Stimulated activated CD8-positive, alpha-beta memory T cell treated with anti-CD3 and anti-CD28 coated beads, Interleukin-15, amount 100 ng/mL, for 24 hours (primary cell): ENCODE data around the gene PPEF1.
"Not testable (repeated sequence)": the region's sequence is repeated elsewhere in the genome, so short reads cannot be mapped to it uniquely, and the experiment has no call there.

Experiments
- DNase-seq: peaks from one replicate; pipeline ENCODE4 v3.0.0-alpha.2; 2020; ENCODE audit warnings: low read depth

Gene PPEF1

DNA sequence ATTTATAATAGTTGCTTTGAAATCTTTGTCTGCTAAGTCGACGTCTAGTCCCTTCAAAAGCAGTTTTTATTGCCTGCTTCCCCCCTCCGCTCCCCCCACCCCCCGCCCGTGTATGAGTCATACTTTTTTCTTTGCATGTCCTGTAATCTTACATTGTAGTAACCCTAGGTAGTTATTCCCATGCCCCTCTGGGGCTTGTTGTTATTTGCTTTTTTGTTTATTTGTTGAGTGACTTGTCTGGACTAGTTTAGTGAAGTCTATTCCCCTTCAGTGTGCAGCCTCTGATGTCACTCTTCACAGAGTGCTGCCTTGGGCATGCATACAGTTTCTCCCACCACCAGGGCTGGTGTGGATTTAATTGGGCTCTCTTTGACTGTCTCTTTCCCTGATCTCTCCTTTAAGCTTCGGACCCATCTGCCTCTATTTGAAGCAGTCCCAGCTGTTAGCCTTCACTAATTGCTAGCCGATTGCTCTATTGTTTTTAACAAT lies 86.2 kb downstream of the PPEF1 start:
- DNase-seq, result no peak

DNA sequence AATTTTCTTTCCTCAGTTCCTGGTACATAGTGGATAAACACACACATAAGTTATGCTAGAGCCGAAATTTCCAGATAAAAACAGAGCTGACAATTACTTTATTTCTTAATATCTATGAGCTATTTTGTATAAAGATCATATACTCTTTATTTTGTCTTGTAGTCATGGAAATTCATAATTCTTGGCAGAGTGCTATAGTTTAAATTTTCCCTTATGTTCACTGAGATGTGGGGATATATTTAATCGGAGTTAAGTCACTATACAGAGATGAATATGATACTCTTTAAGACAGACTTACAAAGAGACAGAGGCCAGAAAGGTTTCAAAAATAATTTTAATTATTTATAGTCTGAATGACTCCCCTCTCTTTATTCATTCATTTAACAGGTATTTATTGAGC lies 89.7 kb downstream of the PPEF1 start:
- no peak for DNase-seq

DNA sequence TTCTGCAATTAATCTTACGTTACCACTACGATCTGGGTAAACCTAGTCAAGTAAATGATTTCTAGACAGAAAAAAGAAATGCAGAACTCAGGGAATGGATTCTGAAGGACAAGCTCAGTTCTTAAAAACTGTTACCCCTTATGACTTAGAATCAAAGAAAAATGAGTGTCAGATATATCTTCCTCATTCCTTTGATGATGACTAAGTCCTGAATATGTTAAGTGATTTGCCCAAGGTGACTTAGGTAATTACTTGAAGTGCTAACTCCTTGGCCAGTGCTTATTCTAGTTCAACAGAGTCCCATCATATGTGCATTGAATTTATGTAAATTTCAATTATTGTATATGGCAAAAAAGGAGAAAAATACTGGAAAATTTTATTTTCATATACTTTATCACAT lies 92.5 kb downstream of the PPEF1 start:
- no peak for DNase-seq

- no peak for DNase-seq
Observed at GRCh38 chrX:18809641-18810040, 102.2 kb downstream of the PPEF1 start.

- DNase-seq, result no peak
Observed at GRCh38 chrX:18810416-18810815, 103.0 kb downstream of the PPEF1 start.

DNA sequence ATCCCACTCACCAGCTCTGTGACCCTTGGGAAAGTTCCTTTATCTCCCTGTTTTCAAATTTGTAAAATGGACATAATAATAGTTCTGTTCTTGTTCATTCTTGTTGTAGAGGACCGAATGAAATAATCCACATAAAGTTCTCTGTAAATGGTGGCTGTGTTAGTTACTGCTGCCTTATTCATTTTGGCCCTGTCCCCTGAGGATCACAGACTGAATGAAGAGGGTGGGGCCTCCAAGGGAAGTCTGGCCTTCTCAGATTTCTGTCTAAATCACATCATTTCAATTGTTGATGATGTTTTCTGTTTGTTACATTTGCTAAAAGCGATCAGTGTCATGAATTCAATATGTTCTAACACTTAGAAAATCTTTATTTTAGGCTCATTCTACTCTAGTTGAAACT lies 117.9 kb downstream of the PPEF1 start:
- no peak for DNase-seq

GRCh38 chrX:18828832-18829404 lies 121.5 kb downstream of the PPEF1 start:
- DNase-seq, result no peak

GRCh38 chrX:18833071-18833731 lies 125.8 kb downstream of the PPEF1 start:
- no peak for DNase-seq

DNA sequence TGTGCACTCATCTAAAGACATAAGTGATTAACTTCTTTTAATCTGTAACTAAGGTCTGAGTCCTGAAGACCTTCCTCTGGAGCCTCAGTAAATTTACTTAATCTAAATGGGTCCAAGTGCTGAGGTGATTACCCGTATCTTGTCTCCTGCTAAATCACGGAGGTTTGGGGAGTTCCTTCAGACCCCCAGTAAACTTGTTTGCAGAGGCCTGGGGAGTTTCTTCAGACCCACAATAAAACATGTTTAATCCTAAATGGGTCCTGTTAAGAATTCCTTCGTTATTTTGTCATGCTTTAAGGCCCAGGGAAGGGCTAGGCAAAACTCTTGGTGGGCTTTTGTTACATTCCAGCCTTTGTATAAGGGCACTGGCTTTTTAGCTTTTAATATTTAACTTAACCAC lies 140.5 kb downstream of the PPEF1 start:
- DNase-seq, result not testable (repeated sequence)

- DNase-seq, result no peak
Observed at GRCh38 chrX:18855919-18856644, 148.6 kb downstream of the PPEF1 start.

GRCh38 chrX:18856645-18856997 lies 149.2 kb downstream of the PPEF1 start:
- no peak for DNase-seq

- no peak for DNase-seq
Observed at GRCh38 chrX:18861511-18861910, 154.1 kb downstream of the PPEF1 start.

- DNase-seq, result no peak
Observed at GRCh38 chrX:18864390-18864920, 157.0 kb downstream of the PPEF1 start.

- DNase-seq, result no peak
Observed at GRCh38 chrX:18871161-18871890, 163.9 kb downstream of the PPEF1 start.

- no peak for DNase-seq
Observed at GRCh38 chrX:18871970-18872369, 164.5 kb downstream of the PPEF1 start.

GRCh38 chrX:18872621-18873020 lies 165.2 kb downstream of the PPEF1 start:
- no peak for DNase-seq

DNA sequence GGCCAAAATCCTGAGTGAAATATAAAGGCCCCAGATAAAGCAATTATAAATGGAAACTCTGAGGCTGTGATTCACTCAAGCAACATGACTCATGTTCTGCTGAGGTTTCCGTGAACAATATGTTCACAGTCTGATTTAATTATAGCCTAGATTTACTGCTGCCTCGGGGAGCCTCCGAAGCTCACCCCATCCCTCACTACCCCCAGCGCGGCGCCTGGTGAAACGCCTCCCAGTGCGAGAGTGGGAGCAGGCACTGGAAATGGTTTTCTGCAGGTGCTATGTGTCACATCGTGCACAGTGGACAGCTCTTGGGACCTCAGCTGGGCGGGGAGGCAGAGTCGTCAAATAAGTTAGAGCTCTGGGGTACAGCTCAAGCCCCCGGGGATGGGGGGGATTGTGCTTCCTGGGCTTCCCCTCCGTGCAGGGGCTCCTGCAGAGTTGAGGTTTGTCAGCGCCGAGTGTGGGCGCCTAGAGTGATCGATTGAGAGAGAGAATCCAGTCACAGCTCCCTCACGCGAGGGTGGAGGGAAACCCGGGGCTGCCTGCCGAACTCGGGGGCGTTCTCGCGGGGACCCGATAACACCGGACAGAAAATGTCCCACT lies 165.8 kb downstream of the PPEF1 start:
- DNase-seq, result no peak

GRCh38 chrX:18873836-18874235 lies 166.4 kb downstream of the PPEF1 start:
- no peak for DNase-seq

DNA sequence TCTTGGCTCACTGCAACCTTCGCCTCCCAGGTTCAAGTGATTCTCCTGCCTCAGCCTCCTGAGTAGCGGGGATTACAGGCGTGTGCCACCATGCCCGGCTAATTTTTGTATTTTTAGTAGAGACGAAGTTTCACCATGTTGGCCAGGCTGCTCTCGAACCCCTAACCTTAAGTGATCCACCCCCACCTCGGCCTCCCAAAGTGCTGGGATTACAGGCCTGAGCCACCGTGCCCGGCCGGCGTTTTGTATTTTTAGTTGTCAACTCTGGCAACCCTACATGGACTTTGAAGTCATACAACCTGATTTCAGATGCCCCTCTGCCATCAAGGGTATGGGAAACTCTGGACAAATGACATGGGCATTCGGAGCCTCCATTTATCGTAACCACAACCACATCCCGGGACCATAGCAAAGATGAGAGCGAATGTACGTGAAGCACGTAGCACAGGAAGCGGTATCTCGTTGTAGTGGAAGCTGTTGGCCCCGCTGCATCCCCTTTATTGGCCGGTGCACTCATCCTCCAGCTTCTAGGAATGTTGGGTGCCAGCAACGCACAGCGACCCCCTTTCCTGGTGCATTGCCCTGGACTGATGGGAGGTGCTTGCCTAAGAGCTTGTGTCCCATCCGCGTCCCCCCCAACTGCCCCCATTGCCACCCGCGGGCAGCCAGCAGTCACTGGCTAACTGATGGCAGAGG lies 167.3 kb downstream of the PPEF1 start:
- DNase-seq, result no peak

GRCh38 chrX:18875256-18875878 lies 167.9 kb downstream of the PPEF1 start:
- DNase-seq, result no peak

DNA sequence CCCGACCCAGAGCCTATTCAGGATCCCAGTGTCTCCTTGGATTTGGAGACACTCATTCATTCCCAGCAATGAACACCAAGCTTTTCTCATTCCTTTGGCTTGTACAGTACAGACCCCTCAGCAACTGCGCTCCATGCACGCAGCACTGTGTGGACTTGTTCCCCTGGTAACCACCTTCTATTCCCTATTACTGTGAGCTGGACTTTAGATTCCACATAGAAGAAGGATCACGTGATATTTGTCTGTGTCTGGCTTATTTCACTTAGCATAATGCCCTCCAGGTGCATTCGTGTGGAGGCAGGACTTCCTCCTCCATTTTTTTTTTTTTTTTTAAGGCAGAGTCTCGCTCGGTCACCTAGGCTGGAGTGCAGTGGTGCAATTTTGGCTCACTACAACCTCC lies 170.0 kb downstream of the PPEF1 start:
- DNase-seq, result no peak
